ENCODE measurements around the gene KREMEN1. TPM values are rescaled to one million over a fixed set of nuclear protein-coding genes. Genes with fewer than 3 reads are reported as not detected.
A peak's percentile ranks its signal among the peaks of the same experiment; 100 is the strongest.

KREMEN1 gene
- total and polyA plus RNA-seq, 9 of the 15 experiments (the other 6 are each of a cell fraction or from before 2014, with no cell fraction given) = 0.69 to 11.5 (median 4.3) TPM

- Histone ChIP-seq H3K9ac (ENCODE audit: insufficient read depth in 1 of 2, low read depth in 2 of 2, low read length in 2 of 2) (peak overlapping the region in 1 of 2 experiments; percentile 67; a peak in 1 of 4 replicates), H3K4me3 (no peak overlapping the region), H3K4me2 (ENCODE audit: insufficient read depth, low read length) (peak overlapping the region; percentile 84; the same call in 1 of the 2 replicates), H3K27ac (ENCODE audit: extremely low read depth, low read depth, low read length) (no peak overlapping the region), H4K20me1 (replicated peaks; ENCODE audit: control insufficient read depth, insufficient read depth, low read length) (no peaks in the 10 kb centered on the region), H3K9me1 (ENCODE audit: control insufficient read depth, insufficient read depth, low read length) (no peaks in the 10 kb centered on the region), H3K36me3 (ENCODE audit: control insufficient read depth, insufficient read depth, low read length) (no peaks in the 10 kb centered on the region), H2AFZ (ENCODE audit: low read depth, low read length) (no peak overlapping the region), H3K9me3 (replicated peaks; ENCODE audit: control insufficient read depth, insufficient read depth, low read depth, low read length) (no peaks in the 10 kb centered on the region), H3K27me3 (ENCODE audit: control insufficient read depth in 2 of 2, insufficient read depth in 2 of 2, low read length in 2 of 2) (no peaks in the 10 kb centered on the region), H3K4me1 (replicated peaks in 1 of 2; ENCODE audit: control insufficient read depth in 2 of 2, insufficient read depth in 2 of 2, low read length in 2 of 2) (peaks cover 31 to 46% of the 10 kb centered on the region in 2 experiments), H3K79me2 (ENCODE audit: control insufficient read depth, insufficient read depth, low read length) (peaks cover 16% of the 10 kb centered on the region; the same call in 2 of the 3 replicates)
- ChIA-PET POLR2A (interaction anchor here (0.6 kb wide), 1 partner anchor 11 kb away, joined by 3 read pairs; no protein-coding TSS in a partner anchor), CTCF (ENCODE audit: low intra/inter-chr PET ratio) (no interaction called here)
- no TSS peak for BruUV-seq (replicated peaks)
- TF ChIP-seq SMARCC2 (IDR thresholded peaks at IDR 0.05; ENCODE audit: low read depth) (no peak), SNIP1 (IDR thresholded peaks at IDR 0.05; ENCODE audit: low read depth) (no peak), SIN3B (IDR thresholded peaks at IDR 0.05; ENCODE audit: low read depth) (no peak), NR1H2 (CRISPR knock-in tag; IDR thresholded peaks at IDR 0.05) (no peak), ZFPM2 (CRISPR knock-in tag; IDR thresholded peaks at IDR 0.05) (no peak), COPS2 (conservative IDR thresholded peaks at IDR 0.05) (no peak), BMI1 (IDR thresholded peaks at IDR 0.05; ENCODE audit: low read length) (no peak), EZH2 (IDR thresholded peaks at IDR 0.05; ENCODE audit: borderline replicate concordance, low read depth, low read length) (no peak), ELF4 (CRISPR knock-in tag; IDR thresholded peaks at IDR 0.05) (no peak)
- 74% methylated on average over 5 of the region's 5 CpGs for WGBS (ENCODE audit: insufficient coverage, low coverage, missing lambda C conversion rate)
- ATAC-seq (no peak), FAIRE-seq (peak; percentile 29), DNase-seq (ENCODE audit: extremely low read depth in 1 of 4, low spot score in 3 of 4) (no peak)
- intact Hi-C loops (cut with micrococcal nuclease) (no loop called here), in situ Hi-C loops (cut with MboI) (no loop called here)
Observed at GRCh38 chr22:29207243-29207550, 134.4 kb downstream of the KREMEN1 start.
